ENCODE measurements around the gene PNCK. TPM values are rescaled to one million over a fixed set of nuclear protein-coding genes. Genes with fewer than 3 reads are reported as not detected.
A peak's percentile ranks its signal among the peaks of the same experiment; 100 is the strongest.
"Not testable (repeated sequence)": the region's sequence is repeated elsewhere in the genome, so short reads cannot be mapped to it uniquely, and the experiment has no call there.

The PNCK gene
- total and polyA plus RNA-seq, 4 donors: 0.44 to 0.77 (median 0.67) TPM

DNA sequence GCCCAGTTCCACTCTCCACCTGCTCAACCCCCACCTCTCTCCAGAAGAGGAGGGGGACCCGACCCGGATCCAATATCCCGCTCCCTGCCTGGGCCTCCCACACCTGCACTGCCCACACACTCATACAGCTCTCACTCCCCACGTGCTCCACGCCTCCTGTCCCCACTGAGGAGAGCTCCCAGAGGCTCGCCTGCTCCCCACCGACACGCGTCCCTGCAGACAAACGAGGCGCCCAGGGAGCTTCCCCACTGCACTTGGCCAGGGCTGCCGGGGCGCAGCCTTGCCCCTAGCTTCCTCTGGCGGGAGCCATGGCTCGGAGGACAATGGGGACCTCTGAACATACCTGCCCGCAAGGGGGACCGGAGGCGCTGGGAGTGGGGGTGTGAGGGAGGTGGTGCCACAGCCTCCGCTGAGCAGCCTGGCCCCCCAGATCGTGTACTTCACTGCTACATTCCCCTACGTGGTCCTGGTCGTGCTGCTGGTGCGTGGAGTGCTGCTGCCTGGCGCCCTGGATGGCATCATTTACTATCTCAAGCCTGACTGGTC, 19.1 kb upstream of the PNCK start:
- ATAC-seq (ENCODE audit: insufficient read depth, low FRiP score) (no peak), DNase-seq (no peak)
- Histone ChIP-seq H3K9ac (ENCODE audit: insufficient read depth in 1 of 2, low read length in 2 of 2) (no peak overlapping the region), H3K9me3 (ENCODE audit: control insufficient read depth in 4 of 4, insufficient read depth in 3 of 4, low read length in 3 of 4) (no peaks in the 10 kb centered on the region), H3K27ac (ENCODE audit: low read depth in 1 of 2, low read length in 1 of 2) (no peak overlapping the region), H3K4me1 (ENCODE audit: control insufficient read depth in 5 of 5, insufficient read depth in 5 of 5, low read length in 5 of 5) (no peaks in the 10 kb centered on the region), H3K36me3 (ENCODE audit: control insufficient read depth in 4 of 4, insufficient read depth in 4 of 4, low read length in 4 of 4) (peaks cover 0 to 2% (median 0%) of the 10 kb centered on the region in 4 donors), H3K4me3 (no peak overlapping the region), H3K27me3 (ENCODE audit: control insufficient read depth in 3 of 3, insufficient read depth in 3 of 3, low read length in 2 of 3) (no peaks in the 10 kb centered on the region)
- 67 to 72% methylated on average over 21 to 24 of the region's 24 CpGs for WGBS, 2 donors
- TF ChIP-seq CTCF (IDR thresholded peaks at IDR 0.05; ENCODE audit: control extremely low read depth, extremely low read depth): no peak

- Histone ChIP-seq H3K4me1 (ENCODE audit: control insufficient read depth in 5 of 5, insufficient read depth in 5 of 5, low read length in 5 of 5) (no peaks in the 10 kb centered on the region), H3K27me3 (ENCODE audit: control insufficient read depth in 3 of 3, insufficient read depth in 3 of 3, low read length in 2 of 3) (no peaks in the 10 kb centered on the region), H3K9me3 (ENCODE audit: control insufficient read depth in 4 of 4, insufficient read depth in 3 of 4, low read length in 3 of 4) (no peaks in the 10 kb centered on the region), H3K4me3 (no peak overlapping the region), H3K27ac (ENCODE audit: low read depth in 1 of 2, low read length in 1 of 2) (no peak overlapping the region), H3K9ac (ENCODE audit: insufficient read depth in 1 of 2, low read length in 2 of 2) (no peak overlapping the region), H3K36me3 (ENCODE audit: control insufficient read depth in 4 of 4, insufficient read depth in 4 of 4, low read length in 4 of 4) (peaks cover 0 to 2% (median 0%) of the 10 kb centered on the region in 4 donors)
- WGBS, 2 donors: 60 to 73% methylated on average over 3 to 4 of the region's 4 CpGs
- no peak for TF ChIP-seq CTCF (IDR thresholded peaks at IDR 0.05; ENCODE audit: control extremely low read depth, extremely low read depth)
- DNase-seq: no peak
- ATAC-seq (ENCODE audit: insufficient read depth, low FRiP score): no peak
Observed at GRCh38 chrX:153692003-153692402, 18.4 kb upstream of the PNCK start.

DNA sequence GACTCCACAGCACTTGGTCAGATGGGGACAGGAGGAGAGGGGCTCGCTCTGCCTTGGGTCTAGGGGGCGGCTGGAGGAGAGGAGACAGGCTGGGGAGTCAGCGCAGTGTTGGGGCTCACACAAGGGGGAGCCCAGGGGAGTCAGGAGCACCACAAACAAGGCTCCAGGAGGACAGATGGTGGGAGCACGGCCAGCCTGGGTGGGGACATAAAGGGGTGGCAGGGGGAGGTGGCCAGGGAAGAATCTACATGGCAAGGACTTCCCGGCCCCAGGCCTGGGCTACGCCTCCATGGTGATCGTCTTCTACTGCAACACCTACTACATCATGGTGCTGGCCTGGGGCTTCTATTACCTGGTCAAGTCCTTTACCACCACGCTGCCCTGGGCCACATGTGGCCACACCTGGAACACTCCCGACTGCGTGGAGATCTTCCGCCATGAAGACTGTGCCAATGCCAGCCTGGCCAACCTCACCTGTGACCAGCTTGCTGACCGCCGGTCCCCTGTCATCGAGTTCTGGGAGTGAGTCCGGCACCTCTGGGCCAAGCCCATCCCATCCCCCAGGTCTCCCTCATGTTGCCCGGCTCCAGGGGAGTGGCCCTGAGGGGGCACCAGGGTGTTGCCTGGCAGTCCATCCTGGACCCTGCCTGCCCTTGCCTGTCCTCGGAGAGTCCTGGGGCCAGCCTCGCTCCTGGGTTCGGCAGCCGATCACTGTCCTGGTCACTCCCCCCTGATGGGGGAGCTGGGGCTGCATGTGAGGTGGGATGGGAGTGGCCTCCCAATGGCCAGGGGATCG, 17.6 kb upstream of the PNCK start:
- H3K9me3 ChIP-seq (ENCODE audit: control insufficient read depth in 4 of 4, insufficient read depth in 3 of 4, low read length in 3 of 4); H3K9ac ChIP-seq (ENCODE audit: insufficient read depth in 1 of 2, low read length in 2 of 2); ATAC-seq (ENCODE audit: insufficient read depth, low FRiP score); H3K4me3 ChIP-seq; H3K27me3 ChIP-seq (ENCODE audit: control insufficient read depth in 3 of 3, insufficient read depth in 3 of 3, low read length in 2 of 3); H3K36me3 ChIP-seq (ENCODE audit: control insufficient read depth in 4 of 4, insufficient read depth in 4 of 4, low read length in 4 of 4); H3K4me1 ChIP-seq (ENCODE audit: control insufficient read depth in 5 of 5, insufficient read depth in 5 of 5, low read length in 5 of 5); DNase-seq: not testable (repeated sequence)
- peak overlapping the region in 1 of 2 donors; percentile 7 for H3K27ac ChIP-seq (ENCODE audit: low read depth in 1 of 2, low read length in 1 of 2)
- WGBS, 2 donors: 90 to 94% methylated on average over 12 to 21 of the region's 21 CpGs

GRCh38 chrX:153690466-153690865, 16.9 kb upstream of the PNCK start:
- no peak for TF ChIP-seq CTCF (IDR thresholded peaks at IDR 0.05; ENCODE audit: control extremely low read depth, extremely low read depth)
- Histone ChIP-seq H3K27ac (ENCODE audit: low read depth in 1 of 2, low read length in 1 of 2) (peak overlapping the region in 1 of 2 donors; percentile 81), H3K4me1 (ENCODE audit: control insufficient read depth in 5 of 5, insufficient read depth in 5 of 5, low read length in 5 of 5) (no peaks in the 10 kb centered on the region), H3K4me3 (no peak overlapping the region), H3K9ac (ENCODE audit: insufficient read depth in 1 of 2, low read length in 2 of 2) (no peak overlapping the region), H3K27me3 (ENCODE audit: control insufficient read depth in 3 of 3, insufficient read depth in 3 of 3, low read length in 2 of 3) (no peaks in the 10 kb centered on the region), H3K9me3 (ENCODE audit: control insufficient read depth in 4 of 4, insufficient read depth in 3 of 4, low read length in 3 of 4) (no peaks in the 10 kb centered on the region), H3K36me3 (ENCODE audit: control insufficient read depth in 4 of 4, insufficient read depth in 4 of 4, low read length in 4 of 4) (no peaks in the 10 kb centered on the region)
- ATAC-seq (ENCODE audit: insufficient read depth, low FRiP score) (no peak), DNase-seq (no peak)
- WGBS, 2 donors: 67 to 86% methylated on average over 6 to 14 of the region's 14 CpGs
